ENCODE results near the gene PSPN. TPM values are rescaled to one million over a fixed set of nuclear protein-coding genes. Genes with fewer than 3 reads are reported as not detected.

The PSPN gene
- total RNA-seq, 4 donors from 2014 or later = 0.83 to 5.2 (median 2.2) TPM

GRCh38 chr19:6414793-6415590, 39.3 kb upstream of the PSPN start:
- TF ChIP-seq CTCF (IDR thresholded peaks at IDR 0.05) (no peak), POLR2A (IDR thresholded peaks at IDR 0.05) (no peak)
- no peaks in the 10 kb centered on the region for H3K9me3 ChIP-seq
- peaks cover 0 to 62% (median 0%) of the 10 kb centered on the region in 3 donors for H3K36me3 ChIP-seq
- H3K4me1 ChIP-seq = peaks cover 0 to 13% (median 0%) of the 10 kb centered on the region in 4 donors
- no peak overlapping the region for H3K27ac ChIP-seq
- H3K4me3 ChIP-seq = no peak overlapping the region
- H3K27me3 ChIP-seq = no peaks in the 10 kb centered on the region
- DNase-seq = no peak

- H3K9me3 ChIP-seq = no peaks in the 10 kb centered on the region
- H3K27me3 ChIP-seq = no peaks in the 10 kb centered on the region
- peaks cover 0 to 52% (median 0%) of the 10 kb centered on the region in 3 donors for H3K36me3 ChIP-seq
- no peak overlapping the region for H3K4me3 ChIP-seq
- peaks cover 0 to 13% (median 0%) of the 10 kb centered on the region in 4 donors for H3K4me1 ChIP-seq
- no peak for DNase-seq
- H3K27ac ChIP-seq = no peak overlapping the region
- TF ChIP-seq CTCF (IDR thresholded peaks at IDR 0.05) (no peak), POLR2A (IDR thresholded peaks at IDR 0.05) (no peak)
Observed at GRCh38 chr19:6413721-6414643, 38.2 kb upstream of the PSPN start.

DNA sequence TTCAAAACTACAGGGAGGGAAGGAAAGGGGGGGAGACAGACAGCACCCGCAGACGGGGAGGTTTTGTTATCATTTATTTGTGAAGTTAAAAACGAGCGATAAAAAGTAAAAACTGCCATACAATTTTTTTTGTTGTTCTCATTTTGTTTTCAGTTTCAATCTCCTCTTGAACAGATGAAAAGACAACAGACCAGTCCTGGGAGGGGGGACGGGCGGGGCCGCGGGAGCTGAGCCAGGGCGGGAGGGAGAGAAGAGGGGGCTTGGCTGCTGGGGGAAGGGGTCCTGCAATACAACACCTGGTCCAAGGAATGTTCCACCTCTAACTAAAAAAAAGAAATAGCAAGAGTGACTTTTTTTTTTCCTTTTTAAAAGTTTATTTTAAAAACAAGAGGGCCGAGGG, 37.6 kb upstream of the PSPN start:
- no peak overlapping the region for H3K27ac ChIP-seq

DNA sequence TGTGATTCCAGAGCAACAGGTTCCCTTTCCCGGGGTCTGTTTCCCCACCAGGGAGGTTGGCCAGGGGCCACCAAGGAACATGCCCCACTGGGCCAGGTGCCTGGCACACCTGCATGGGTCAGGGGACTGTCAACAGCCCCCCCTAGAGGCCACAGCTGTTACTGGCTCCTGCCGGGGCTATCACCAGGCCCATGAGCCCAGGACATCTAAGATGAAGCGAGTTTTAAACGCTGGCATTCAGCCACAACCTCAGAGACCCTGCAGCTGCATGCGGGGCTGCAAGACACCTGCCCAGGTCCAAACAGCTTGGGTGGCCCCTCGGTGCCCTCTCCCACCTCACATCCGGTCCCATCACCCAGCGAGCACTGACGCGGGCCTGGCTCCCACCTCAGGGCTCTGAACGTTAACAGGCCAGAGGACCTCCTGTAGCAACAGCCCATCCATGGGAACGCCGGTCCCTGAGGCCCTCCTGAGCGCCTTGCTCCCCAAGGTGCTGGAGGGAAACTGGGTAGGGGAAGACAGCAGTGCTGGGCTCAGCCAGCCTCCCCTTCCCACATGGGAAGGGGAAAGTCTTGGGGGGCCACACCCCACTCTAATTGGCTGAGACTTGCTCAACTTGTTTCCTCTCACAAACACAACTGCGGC, 36.8 kb upstream of the PSPN start:
- DNase-seq = peak in 2 of 3 donors; percentile 79 to 80
- no peaks in the 10 kb centered on the region for H3K27me3 ChIP-seq
- H3K27ac ChIP-seq = peak overlapping the region in 1 of 4 donors; percentile 43
- peaks cover 0 to 13% (median 0%) of the 10 kb centered on the region in 4 donors for H3K4me1 ChIP-seq
- no peaks in the 10 kb centered on the region for H3K9me3 ChIP-seq
- H3K36me3 ChIP-seq = peaks cover 0 to 38% (median 0%) of the 10 kb centered on the region in 3 donors
- TF ChIP-seq CTCF (IDR thresholded peaks at IDR 0.05) (peak in 5 of 6 experiments; percentile 6 to 76 (median 63)), POLR2A (IDR thresholded peaks at IDR 0.05) (no peak)
- no peak overlapping the region for H3K4me3 ChIP-seq

More for the DNA sequence above, 37.6 kb upstream of the PSPN start:
- TF ChIP-seq POLR2A (IDR thresholded peaks at IDR 0.05) (no peak), CTCF (IDR thresholded peaks at IDR 0.05) (no peak)
- H3K9me3 ChIP-seq = no peaks in the 10 kb centered on the region
- peaks cover 0 to 13% (median 0%) of the 10 kb centered on the region in 4 donors for H3K4me1 ChIP-seq
- no peak overlapping the region for H3K4me3 ChIP-seq
- H3K27me3 ChIP-seq = no peaks in the 10 kb centered on the region
- H3K36me3 ChIP-seq = peaks cover 0 to 45% (median 0%) of the 10 kb centered on the region in 3 donors
- no peak for DNase-seq

GRCh38 chr19:6412061-6412446, 36.3 kb upstream of the PSPN start:
- H3K4me1 ChIP-seq = peaks cover 0 to 13% (median 0%) of the 10 kb centered on the region in 4 donors
- no peak for TF ChIP-seq CTCF (IDR thresholded peaks at IDR 0.05)
- no peak for TF ChIP-seq POLR2A (IDR thresholded peaks at IDR 0.05)
- no peak overlapping the region for H3K4me3 ChIP-seq
- H3K27ac ChIP-seq = peak overlapping the region in 1 of 4 donors; percentile 43
- H3K9me3 ChIP-seq = no peaks in the 10 kb centered on the region
- H3K27me3 ChIP-seq = no peaks in the 10 kb centered on the region
- H3K36me3 ChIP-seq = peaks cover 0 to 32% (median 0%) of the 10 kb centered on the region in 3 donors
- no peak for DNase-seq
